ENCODE results near the gene BNC2. TPM values are rescaled to one million over a fixed set of nuclear protein-coding genes. Genes with fewer than 3 reads are reported as not detected.

BNC2 gene
- total and polyA plus RNA-seq, 2 experiments from 2014 or later, result 13.8 to 18.5 TPM

- peak; percentile 65 for DNase-seq
- Histone ChIP-seq H3K9ac (peak overlapping the region; percentile 59), H3K9me2 (ENCODE audit: insufficient read depth) (no peaks in the 10 kb centered on the region), H3K79me2 (ENCODE audit: insufficient read depth) (no peaks in the 10 kb centered on the region), H2AFZ (peak overlapping the region; percentile 54), H4K20me1 (ENCODE audit: insufficient read depth) (no peaks in the 10 kb centered on the region), H3K4me2 (ENCODE audit: unreplicated experiment) (peak overlapping the region; percentile 79), H3F3A (ENCODE audit: insufficient read depth) (peaks cover 19% of the 10 kb centered on the region), H3K4me3 (peak overlapping the region; percentile 36), H3K9me3 (ENCODE audit: low read depth) (no peaks in the 10 kb centered on the region), H3K27ac (peak overlapping the region; percentile 72), H3K27me3 (replicated peaks; ENCODE audit: insufficient read depth) (no peaks in the 10 kb centered on the region), H3K4me1 (ENCODE audit: insufficient read depth) (peaks cover 18% of the 10 kb centered on the region), H3K36me3 (ENCODE audit: low read depth) (no peaks in the 10 kb centered on the region)
- 47 to 50% methylated on average over 6 of the region's 6 CpGs for WGBS, 2 experiments (ENCODE audit: low coverage in 1 of 2, low lambda C conversion rate in 2 of 2, missing lambda C conversion rate in 2 of 2)
- in situ Hi-C loops (cut with MboI), result no loop called here
- TF ChIP-seq EZH2 (IDR thresholded peaks at IDR 0.05; ENCODE audit: insufficient read depth, poor library complexity, severe bottlenecking) (no peak), EZH2phosphoT487 (IDR thresholded peaks at IDR 0.05; ENCODE audit: insufficient read depth, low read depth) (no peak)
These were observed 484.3 kb downstream of the BNC2 start for GRCh38 chr9:16386007-16386826.

DNA sequence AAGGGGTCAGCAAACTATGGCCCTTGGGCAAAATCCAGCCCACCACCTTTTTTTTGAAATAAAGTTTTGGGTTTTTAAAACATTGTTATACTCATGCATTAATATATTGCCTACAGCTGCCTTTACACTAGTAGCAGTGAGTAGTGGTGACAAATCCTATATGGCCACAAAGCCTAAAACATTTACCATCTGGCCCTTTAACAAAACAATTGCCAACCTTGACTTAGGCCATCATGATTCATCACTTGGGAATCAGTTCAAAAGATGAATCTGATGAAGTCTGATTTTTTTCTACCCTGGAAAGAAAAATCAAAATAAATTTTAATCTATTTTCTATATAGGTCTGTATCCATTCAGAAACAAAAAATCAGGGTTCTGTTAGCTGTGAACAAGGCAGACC is 484.9 kb downstream of the BNC2 start:
- no peaks in the 10 kb centered on the region for H3K79me2 ChIP-seq (ENCODE audit: insufficient read depth)
- peak overlapping the region; percentile 59 for H3K9ac ChIP-seq
- peak overlapping the region; percentile 54 for H2AFZ ChIP-seq
- peaks cover 19% of the 10 kb centered on the region for H3F3A ChIP-seq (ENCODE audit: insufficient read depth)
- H3K9me2 ChIP-seq (ENCODE audit: insufficient read depth), result no peaks in the 10 kb centered on the region
- H4K20me1 ChIP-seq (ENCODE audit: insufficient read depth), result no peaks in the 10 kb centered on the region
- peak overlapping the region; percentile 36 for H3K4me3 ChIP-seq
- H3K36me3 ChIP-seq (ENCODE audit: low read depth), result no peaks in the 10 kb centered on the region
- TF ChIP-seq EZH2 (IDR thresholded peaks at IDR 0.05; ENCODE audit: insufficient read depth, poor library complexity, severe bottlenecking) (no peak), EZH2phosphoT487 (IDR thresholded peaks at IDR 0.05; ENCODE audit: insufficient read depth, low read depth) (no peak)
- no peaks in the 10 kb centered on the region for H3K9me3 ChIP-seq (ENCODE audit: low read depth)
- H3K4me2 ChIP-seq (ENCODE audit: unreplicated experiment), result peak overlapping the region; percentile 79
- peak; percentile 86 for DNase-seq
- H3K27me3 ChIP-seq (replicated peaks; ENCODE audit: insufficient read depth), result no peaks in the 10 kb centered on the region
- peak overlapping the region; percentile 72 for H3K27ac ChIP-seq
- H3K4me1 ChIP-seq (ENCODE audit: insufficient read depth), result peaks cover 18% of the 10 kb centered on the region
- in situ Hi-C loops (cut with MboI), result no loop called here

- no peaks in the 10 kb centered on the region for H3K9me2 ChIP-seq (ENCODE audit: insufficient read depth)
- peaks cover 18% of the 10 kb centered on the region for H3K4me1 ChIP-seq (ENCODE audit: insufficient read depth)
- peaks cover 19% of the 10 kb centered on the region for H3F3A ChIP-seq (ENCODE audit: insufficient read depth)
- TF ChIP-seq EZH2 (IDR thresholded peaks at IDR 0.05; ENCODE audit: insufficient read depth, poor library complexity, severe bottlenecking) (no peak), EZH2phosphoT487 (IDR thresholded peaks at IDR 0.05; ENCODE audit: insufficient read depth, low read depth) (no peak)
- no peak overlapping the region for H3K27ac ChIP-seq
- no peaks in the 10 kb centered on the region for H3K27me3 ChIP-seq (replicated peaks; ENCODE audit: insufficient read depth)
- no peaks in the 10 kb centered on the region for H4K20me1 ChIP-seq (ENCODE audit: insufficient read depth)
- DNase-seq, result no peak
- H3K9ac ChIP-seq, result no peak overlapping the region
- H3K79me2 ChIP-seq (ENCODE audit: insufficient read depth), result no peaks in the 10 kb centered on the region
- in situ Hi-C loops (cut with MboI), result no loop called here
- H2AFZ ChIP-seq, result peak overlapping the region; percentile 59; the same call in 1 of the 2 replicates
- no peaks in the 10 kb centered on the region for H3K9me3 ChIP-seq (ENCODE audit: low read depth)
- no peak overlapping the region for H3K4me3 ChIP-seq
- H3K36me3 ChIP-seq (ENCODE audit: low read depth), result no peaks in the 10 kb centered on the region
- WGBS, 2 experiments (ENCODE audit: low coverage in 1 of 2, low lambda C conversion rate in 2 of 2, missing lambda C conversion rate in 2 of 2), result 24 to 29% methylated on average over 6 of the region's 6 CpGs
- no peak overlapping the region for H3K4me2 ChIP-seq (ENCODE audit: unreplicated experiment)
These were observed 485.5 kb downstream of the BNC2 start for GRCh38 chr9:16384993-16385392.

GRCh38 chr9:16377311-16377710 is 493.2 kb downstream of the BNC2 start:
- in situ Hi-C loops (cut with MboI), result no loop called here

More at GRCh38 chr9:16377311-16377710, 493.2 kb downstream of the BNC2 start:
- Histone ChIP-seq H3K4me3 (no peak overlapping the region), H3K27me3 (replicated peaks; ENCODE audit: insufficient read depth) (no peaks in the 10 kb centered on the region), H3K9me3 (ENCODE audit: low read depth) (no peaks in the 10 kb centered on the region), H3K27ac (no peak overlapping the region), H3K4me2 (ENCODE audit: unreplicated experiment) (no peak overlapping the region), H3K36me3 (ENCODE audit: low read depth) (no peaks in the 10 kb centered on the region), H3K9me2 (ENCODE audit: insufficient read depth) (no peaks in the 10 kb centered on the region), H2AFZ (no peak overlapping the region), H3K79me2 (ENCODE audit: insufficient read depth) (no peaks in the 10 kb centered on the region), H3F3A (ENCODE audit: insufficient read depth) (no peaks in the 10 kb centered on the region), H3K9ac (no peak overlapping the region), H4K20me1 (ENCODE audit: insufficient read depth) (no peaks in the 10 kb centered on the region), H3K4me1 (ENCODE audit: insufficient read depth) (no peaks in the 10 kb centered on the region)
- 61 to 65% methylated on average over 4 of the region's 4 CpGs for WGBS, 2 experiments (ENCODE audit: low coverage in 1 of 2, low lambda C conversion rate in 2 of 2, missing lambda C conversion rate in 2 of 2)
- DNase-seq, result no peak
- no peak for TF ChIP-seq EZH2 (IDR thresholded peaks at IDR 0.05; ENCODE audit: insufficient read depth, poor library complexity, severe bottlenecking)
- TF ChIP-seq EZH2phosphoT487 (IDR thresholded peaks at IDR 0.05; ENCODE audit: insufficient read depth, low read depth), result no peak

Measured in GM23248 (cell line).